WTC11 (cell line): ENCODE results near the gene CIRBP. TPM values are rescaled to one million over a fixed set of nuclear protein-coding genes. Genes with fewer than 3 reads are reported as not detected.

Experiments
- ATAC-seq: fragments of 200-7000 bp; cut with Tn5 transposase; 2 replicates; pipeline ENCODE4 v1.10.0; 2021; ENCODE audit warnings: mild to moderate bottlenecking, moderate library complexity
- CTCF ChIA-PET: fragments of 300-600 bp; sonication (Branson Sonifier 250); formaldehyde crosslinking; loops from one replicate; lab custom pipeline; 2021; ENCODE audit warnings: antibody characterized with exemption; lab: Charles Lee
- POLR2A ChIA-PET: fragments of 350-600 bp; sonication (Branson Sonifier 250); formaldehyde crosslinking; loops from one replicate; lab custom pipeline; 2021; ENCODE audit warnings: antibody characterized with exemption; lab: Charles Lee
- DNase-seq: peaks from one replicate; pipeline ENCODE4 v3.0.0; 2021; ENCODE audit warnings: low spot score
- H3K27ac Mint-ChIP-seq: 2 replicates; pipeline ENCODE4 v1.8.0; 2021; ENCODE audit warnings: mixed read lengths
- H3K27me3 Mint-ChIP-seq: 2 replicates; pipeline ENCODE4 v1.8.0; 2021; ENCODE audit warnings: low read depth, mild to moderate bottlenecking, moderate library complexity, mixed read lengths
- H3K36me3 Mint-ChIP-seq: 2 replicates; pipeline ENCODE4 v1.8.0; 2021; ENCODE audit warnings: mixed read lengths
- H3K4me1 Mint-ChIP-seq: 2 replicates; pipeline ENCODE4 v1.8.0; 2022; ENCODE audit warnings: mixed read lengths
- H3K4me3 Mint-ChIP-seq: 2 replicates; pipeline ENCODE4 v1.8.0; 2021; ENCODE audit warnings: mild to moderate bottlenecking, moderate library complexity, mixed read lengths
- H3K9me3 Mint-ChIP-seq: 2 replicates; pipeline ENCODE4 v1.8.0; 2021; ENCODE audit warnings: mixed read lengths
- AR ChIP-seq: fragments of 250-450 bp; sonication (Bioruptor Pico); IDR thresholded peaks from 2 replicates; pipeline ENCODE4 v1.9.0; 2021; ENCODE audit warnings: mild to moderate bottlenecking
- CTCF ChIP-seq: fragments of 200-600 bp; IDR thresholded peaks from 2 replicates; pipeline ENCODE4 v1.8.0; 2022; ENCODE audit warnings: antibody characterized with exemption
- E2F4 ChIP-seq: sonication (generic); formaldehyde crosslinking; IDR thresholded peaks from 2 replicates; pipeline ENCODE4 v1.8.1; 2022; ENCODE audit warnings: low read depth, mild to moderate bottlenecking, moderate library complexity, missing genetic modification reagents, borderline replicate concordance
- ESRRA ChIP-seq: sonication (generic); formaldehyde crosslinking; IDR thresholded peaks from 2 replicates; pipeline ENCODE4 v1.8.1; 2022; ENCODE audit warnings: mild to moderate bottlenecking, missing genetic modification reagents, borderline replicate concordance
- GABPB1 ChIP-seq: sonication (generic); formaldehyde crosslinking; IDR thresholded peaks from 2 replicates; pipeline ENCODE4 v1.8.1; 2023; ENCODE audit warnings: mild to moderate bottlenecking, missing genetic modification reagents
- HMGXB4 ChIP-seq: sonication (generic); formaldehyde crosslinking; IDR thresholded peaks from 2 replicates; pipeline ENCODE4 v1.8.1; 2023; ENCODE audit warnings: mild to moderate bottlenecking, moderate library complexity, missing genetic modification reagents
- PRRX2 ChIP-seq: fragments of 250-450 bp; sonication (Bioruptor Pico); IDR thresholded peaks from 2 replicates; pipeline ENCODE4 v1.8.0; 2021; ENCODE audit warnings: mild to moderate bottlenecking
- SMAD3 ChIP-seq: sonication (generic); formaldehyde crosslinking; IDR thresholded peaks from 2 replicates; pipeline ENCODE4 v1.8.0; 2022; ENCODE audit warnings: missing genetic modification reagents, mild to moderate bottlenecking, borderline replicate concordance
- SOX15 ChIP-seq: fragments of 250-450 bp; sonication (Bioruptor Pico); IDR thresholded peaks from 2 replicates; pipeline ENCODE4 v1.9.0; 2021; ENCODE audit warnings: mild to moderate bottlenecking
- ZNF219 ChIP-seq: sonication (generic); formaldehyde crosslinking; IDR thresholded peaks from 2 replicates; pipeline ENCODE4 v1.8.0; 2023; ENCODE audit warnings: missing genetic modification reagents, mild to moderate bottlenecking, borderline replicate concordance
- ZNF232 ChIP-seq: sonication (generic); formaldehyde crosslinking; IDR thresholded peaks from 2 replicates; pipeline ENCODE4 v1.8.0; 2022; ENCODE audit warnings: mild to moderate bottlenecking, missing genetic modification reagents
- ZNF281 ChIP-seq: sonication (generic); formaldehyde crosslinking; IDR thresholded peaks from 2 replicates; pipeline ENCODE4 v1.8.0; 2023; ENCODE audit warnings: mild to moderate bottlenecking, missing genetic modification reagents
- ZNF423 ChIP-seq: fragments of 250-450 bp; sonication (Bioruptor Pico); IDR thresholded peaks from 2 replicates; pipeline ENCODE4 v2.1.2; 2022; ENCODE audit warnings: mild to moderate bottlenecking, moderate library complexity
- total RNA-seq: library from RNA; stranded (reverse); gene quantifications from 3 replicates; pipeline ENCODE4 v1.2.3, GENCODE V29; 2021

CIRBP gene
- total RNA-seq, 1 experiment from 2014 or later = 298 TPM

GRCh38 chr19:1293782-1294604 is 24.9 kb downstream of the CIRBP start:
- Mint-ChIP-seq H3K4me3 (peak overlapping the region; percentile 59; the same call in 1 of the 2 replicates), H3K9me3 (no peaks in the 10 kb centered on the region), H3K36me3 (no peaks in the 10 kb centered on the region), H3K27me3 (peaks cover 8% of the 10 kb centered on the region), H3K4me1 (peaks cover 3% of the 10 kb centered on the region; the same call in 1 of the 2 replicates), H3K27ac (no peak overlapping the region)
- CTCF ChIA-PET = no interaction called here
- TF ChIP-seq ZNF423 (CRISPR knock-in tag) (no peak), HMGXB4 (CRISPR knock-in tag) (no peak), ESRRA (no peak), SOX15 (CRISPR knock-in tag) (no peak), E2F4 (CRISPR knock-in tag) (no peak), SMAD3 (CRISPR knock-in tag) (no peak), PRRX2 (CRISPR knock-in tag) (no peak), GABPB1 (CRISPR knock-in tag) (no peak), CTCF (no peak), ZNF232 (no peak)
- POLR2A ChIA-PET = interaction anchor here (0.7 kb wide), 1 partner anchor 293 kb away, joined by 4 read pairs; no protein-coding TSS in a partner anchor
- DNase-seq (no peak), ATAC-seq (no peak)

- no peak for ATAC-seq
- no peaks in the 10 kb centered on the region for H3K9me3 Mint-ChIP-seq
- CTCF ChIA-PET = no interaction called here
Observed at GRCh38 chr19:1294688-1295087, 25.6 kb downstream of the CIRBP start.

More at GRCh38 chr19:1294688-1295087, 25.6 kb downstream of the CIRBP start:
- H3K36me3 Mint-ChIP-seq = no peaks in the 10 kb centered on the region
- H3K4me3 Mint-ChIP-seq = peak overlapping the region; percentile 59
- H3K27me3 Mint-ChIP-seq = peaks cover 8% of the 10 kb centered on the region
- no peak overlapping the region for H3K27ac Mint-ChIP-seq
- POLR2A ChIA-PET = interaction anchor here (0.7 kb wide), 1 partner anchor 292 kb away, joined by 4 read pairs; no protein-coding TSS in a partner anchor
- TF ChIP-seq ZNF281 (no peak), ZNF219 (CRISPR knock-in tag) (no peak), AR (CRISPR knock-in tag) (no peak)
- no peak for DNase-seq
- H3K4me1 Mint-ChIP-seq = peaks cover 3% of the 10 kb centered on the region; the same call in 1 of the 2 replicates
